Neural progenitor cell (in vitro differentiated cells): ENCODE data around the gene C2orf76. TPM values are rescaled to one million over a fixed set of nuclear protein-coding genes. Genes with fewer than 3 reads are reported as not detected.

ENCODE experiments used
- DNase-seq: peaks from one replicate; pipeline ENCODE4 v3.0.0-alpha.2; 2016; ENCODE audit warnings: low spot score
- H2AFZ ChIP-seq: fragments of 200-600 bp; sonication (generic); replicated peaks from 2 replicates; pipeline ENCODE4 v1.6.1; 2016; ENCODE audit warnings: antibody characterized with exemption
- H3F3A ChIP-seq: fragments of 200-600 bp; sonication (generic); 2 replicates; pipeline ENCODE4 v1.6.1; 2016; ENCODE audit warnings: antibody characterized with exemption, low read depth
- H3K27ac ChIP-seq: fragments of 200-600 bp; sonication (generic); 2 replicates; pipeline ENCODE4 v1.5.1; 2016; ENCODE audit warnings: mild to moderate bottlenecking
- H3K27me3 ChIP-seq: fragments of 200-600 bp; sonication (generic); 2 replicates; pipeline ENCODE4 v1.6.1; 2016; ENCODE audit warnings: mild to moderate bottlenecking, moderate library complexity
- H3K36me3 ChIP-seq: fragments of 200-600 bp; sonication (generic); 2 replicates; pipeline ENCODE4 v1.5.1; 2016
- H3K4me1 ChIP-seq: fragments of 200-600 bp; sonication (generic); 2 replicates; pipeline ENCODE4 v1.6.1; 2016; ENCODE audit warnings: mixed run types
- H3K4me2 ChIP-seq: fragments of 200-600 bp; sonication (generic); 2 replicates; pipeline ENCODE4 v1.6.1; 2016
- H3K4me3 ChIP-seq: fragments of 200-600 bp; sonication (generic); 2 replicates; pipeline ENCODE4 v1.5.1; 2016
- H3K79me2 ChIP-seq: fragments of 200-600 bp; sonication (generic); 2 replicates; pipeline ENCODE4 v1.6.1; 2016; ENCODE audit warnings: low read depth
- H3K9ac ChIP-seq: fragments of 200-600 bp; sonication (generic); 2 replicates; pipeline ENCODE4 v1.6.1; 2016
- H3K9me3 ChIP-seq: fragments of 200-600 bp; sonication (generic); 2 replicates; pipeline ENCODE4 v1.5.1; 2016; ENCODE audit warnings: low read depth
- H4K20me1 ChIP-seq: fragments of 200-600 bp; sonication (generic); 2 replicates; pipeline ENCODE4 v1.6.1; 2016; ENCODE audit warnings: low read depth
- H3K27ac Mint-ChIP-seq: 3 replicates; pipeline ENCODE4 v1.8.0; 2021; ENCODE audit warnings: mixed read lengths
- H3K27me3 Mint-ChIP-seq: 2 replicates; pipeline ENCODE4 v1.8.0; 2022; ENCODE audit warnings: low read depth, mild to moderate bottlenecking, inconsistent platforms, moderate library complexity, mixed read lengths; ENCODE audit not compliant: insufficient read depth
- H3K36me3 Mint-ChIP-seq: 3 replicates; pipeline ENCODE4 v1.8.0; 2021; ENCODE audit warnings: mixed read lengths
- H3K4me1 Mint-ChIP-seq: 3 replicates; pipeline ENCODE4 v1.8.0; 2021; ENCODE audit warnings: mixed read lengths
- H3K4me3 Mint-ChIP-seq: 3 replicates; pipeline ENCODE4 v1.8.0; 2021; ENCODE audit warnings: mild to moderate bottlenecking, moderate library complexity, mixed read lengths
- H3K9me3 Mint-ChIP-seq: 3 replicates; pipeline ENCODE4 v1.8.0; 2020; ENCODE audit warnings: mixed read lengths
- CTCF ChIP-seq: fragments of 200-600 bp; sonication (generic); IDR thresholded peaks from 2 replicates; pipeline ENCODE4 v1.5.1; 2017; ENCODE audit warnings: antibody characterized with exemption, mild to moderate bottlenecking
- EZH2 ChIP-seq: fragments of 200-600 bp; sonication (generic); IDR thresholded peaks from 2 replicates; pipeline ENCODE4 v1.6.1; 2017; ENCODE audit warnings: antibody characterized with exemption, mild to moderate bottlenecking, moderate library complexity
- EZH2phosphoT487 ChIP-seq: fragments of 200-600 bp; sonication (generic); IDR thresholded peaks from 2 replicates; pipeline ENCODE4 v1.6.1; 2017; ENCODE audit warnings: antibody characterized with exemption
- total RNA-seq: library from RNA; depleted of rRNA; stranded (reverse); fragments of >200 nt; gene quantifications from 2 replicates; pipeline ENCODE4 v1.2.3, GENCODE V29; 2015; ENCODE audit warnings: low replicate concordance

The C2orf76 gene
- total RNA-seq, 1 donor from 2014 or later, result 16.8 TPM

GRCh38 chr2:119317554-119317953 is 49.1 kb downstream of the C2orf76 start:
- Histone ChIP-seq H3K4me2 (no peak overlapping the region), H4K20me1 (no peaks in the 10 kb centered on the region), H3K4me1 (no peaks in the 10 kb centered on the region), H3K4me3 (no peak overlapping the region), H2AFZ (no peak overlapping the region), H3K27me3 (no peaks in the 10 kb centered on the region), H3K27ac (no peak overlapping the region), H3K9ac (no peak overlapping the region), H3K79me2 (no peaks in the 10 kb centered on the region), H3F3A (no peaks in the 10 kb centered on the region), H3K9me3 (no peaks in the 10 kb centered on the region), H3K36me3 (no peaks in the 10 kb centered on the region)
- no peak overlapping the region for H3K27ac Mint-ChIP-seq
- no peak for DNase-seq
- TF ChIP-seq EZH2, result no peak
- no peak for TF ChIP-seq CTCF
- TF ChIP-seq EZH2phosphoT487, result no peak
- no peaks in the 10 kb centered on the region for H3K9me3 Mint-ChIP-seq
- H3K27me3 Mint-ChIP-seq, result peaks cover 3% of the 10 kb centered on the region
- H3K36me3 Mint-ChIP-seq, result peaks cover 2% of the 10 kb centered on the region
- no peak overlapping the region for H3K4me3 Mint-ChIP-seq
- no peaks in the 10 kb centered on the region for H3K4me1 Mint-ChIP-seq

DNA sequence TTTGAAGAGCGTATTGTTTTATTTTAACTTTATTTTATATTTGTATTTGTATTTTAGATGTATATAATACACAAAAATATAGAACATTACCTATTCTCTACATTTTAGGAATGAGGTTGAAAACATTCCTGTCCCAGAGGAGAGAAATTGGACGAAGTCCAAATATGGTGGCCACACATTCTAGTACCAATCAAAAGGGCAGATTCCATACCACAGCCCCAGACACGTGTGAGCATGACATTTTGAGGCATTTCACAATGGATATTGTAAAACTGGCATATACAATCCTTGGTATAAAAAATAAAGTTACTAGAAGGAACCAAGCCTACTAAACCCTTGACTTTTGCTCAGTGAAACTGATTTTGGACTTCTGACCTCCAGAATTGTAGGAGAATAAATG is 50.6 kb downstream of the C2orf76 start:
- H4K20me1 ChIP-seq, result no peaks in the 10 kb centered on the region
- peaks cover 3% of the 10 kb centered on the region for H3K27me3 Mint-ChIP-seq
- no peak for DNase-seq
- H2AFZ ChIP-seq, result no peak overlapping the region
- H3K9me3 ChIP-seq, result no peaks in the 10 kb centered on the region
- H3K27ac ChIP-seq, result no peak overlapping the region
- no peaks in the 10 kb centered on the region for H3F3A ChIP-seq
- no peaks in the 10 kb centered on the region for H3K4me1 ChIP-seq
- no peak overlapping the region for H3K27ac Mint-ChIP-seq
- no peaks in the 10 kb centered on the region for H3K36me3 ChIP-seq
- H3K4me1 Mint-ChIP-seq, result no peaks in the 10 kb centered on the region
- TF ChIP-seq EZH2phosphoT487 (no peak), CTCF (no peak), EZH2 (no peak)
- no peak overlapping the region for H3K4me3 Mint-ChIP-seq
- no peak overlapping the region for H3K4me3 ChIP-seq
- H3K79me2 ChIP-seq, result no peaks in the 10 kb centered on the region
- no peak overlapping the region for H3K4me2 ChIP-seq
- H3K9me3 Mint-ChIP-seq, result no peaks in the 10 kb centered on the region
- no peak overlapping the region for H3K9ac ChIP-seq
- peaks cover 2% of the 10 kb centered on the region for H3K36me3 Mint-ChIP-seq
- H3K27me3 ChIP-seq, result no peaks in the 10 kb centered on the region

GRCh38 chr2:119315241-119315925 is 51.3 kb downstream of the C2orf76 start:
- Mint-ChIP-seq H3K4me1 (no peaks in the 10 kb centered on the region), H3K27me3 (peaks cover 3% of the 10 kb centered on the region), H3K4me3 (no peak overlapping the region), H3K9me3 (no peaks in the 10 kb centered on the region), H3K36me3 (peaks cover 2% of the 10 kb centered on the region), H3K27ac (no peak overlapping the region)
- Histone ChIP-seq H3K36me3 (no peaks in the 10 kb centered on the region), H3K9ac (no peak overlapping the region), H3K27ac (no peak overlapping the region), H3K4me3 (no peak overlapping the region), H3K79me2 (no peaks in the 10 kb centered on the region), H2AFZ (no peak overlapping the region), H3F3A (no peaks in the 10 kb centered on the region), H3K4me2 (no peak overlapping the region), H3K4me1 (no peaks in the 10 kb centered on the region), H3K27me3 (no peaks in the 10 kb centered on the region), H4K20me1 (no peaks in the 10 kb centered on the region), H3K9me3 (no peaks in the 10 kb centered on the region)
- TF ChIP-seq CTCF (no peak), EZH2phosphoT487 (no peak)
- DNase-seq, result no peak
